Anterior cingulate cortex (tissue), 58 donors: ENCODE measurements around the gene CCR6.
"Not testable (repeated sequence)": the region's sequence is repeated elsewhere in the genome, so short reads cannot be mapped to it uniquely, and the experiment has no call there.

Source experiments
- DNase-seq, 58 donors: peaks; one replicate each; lab custom pipeline; 2025; lab: John Stamatoyannopoulos, UW

CCR6 gene

GRCh38 chr6:167122827-167123657, at the start of gene CCR6:
Gene CCR6 (plus strand): TSS chr6:167123096. CDS start chr6:167136135, 13,039 bp downstream.
- DNase-seq, result no peak

GRCh38 chr6:167073679-167074274, 49.1 kb upstream of the CCR6 start:
- DNase-seq, result no peak

- no peak for DNase-seq
These were observed 45.5 kb upstream of the CCR6 start for GRCh38 chr6:167077241-167077932.

- DNase-seq, result no peak
These were observed 44.2 kb upstream of the CCR6 start for GRCh38 chr6:167078745-167079144.

- peak in 2 of 58 donors; percentile 17 to 20 for DNase-seq
These were observed 43.0 kb upstream of the CCR6 start for GRCh38 chr6:167079853-167080297.

GRCh38 chr6:167087857-167088354, 35.0 kb upstream of the CCR6 start:
- no peak for DNase-seq

GRCh38 chr6:167088741-167089140, 34.2 kb upstream of the CCR6 start:
- not testable (repeated sequence) for DNase-seq

- DNase-seq, result no peak
These were observed 33.4 kb upstream of the CCR6 start for GRCh38 chr6:167089243-167090142.

GRCh38 chr6:167090171-167090570, 32.7 kb upstream of the CCR6 start:
- no peak for DNase-seq

GRCh38 chr6:167091026-167091804, 31.7 kb upstream of the CCR6 start:
- no peak for DNase-seq

- DNase-seq, result no peak
These were observed 31.1 kb upstream of the CCR6 start for GRCh38 chr6:167091805-167092107.

GRCh38 chr6:167092672-167093339, 30.1 kb upstream of the CCR6 start:
- no peak for DNase-seq

GRCh38 chr6:167093406-167093921, 29.4 kb upstream of the CCR6 start:
- DNase-seq, result no peak

GRCh38 chr6:167093922-167094432, 28.9 kb upstream of the CCR6 start:
- DNase-seq, result peak in 1 of 58 donors; percentile 16

GRCh38 chr6:167094436-167094819, 28.5 kb upstream of the CCR6 start:
- no peak for DNase-seq

GRCh38 chr6:167094820-167095637, 27.9 kb upstream of the CCR6 start:
- no peak for DNase-seq

- no peak for DNase-seq
These were observed 27.0 kb upstream of the CCR6 start for GRCh38 chr6:167095888-167096287.

- DNase-seq, result no peak
These were observed 25.9 kb upstream of the CCR6 start for GRCh38 chr6:167096991-167097390.
